ENCODE measurements around the gene RTN4.

- TF ChIP-seq, protein P1, sequence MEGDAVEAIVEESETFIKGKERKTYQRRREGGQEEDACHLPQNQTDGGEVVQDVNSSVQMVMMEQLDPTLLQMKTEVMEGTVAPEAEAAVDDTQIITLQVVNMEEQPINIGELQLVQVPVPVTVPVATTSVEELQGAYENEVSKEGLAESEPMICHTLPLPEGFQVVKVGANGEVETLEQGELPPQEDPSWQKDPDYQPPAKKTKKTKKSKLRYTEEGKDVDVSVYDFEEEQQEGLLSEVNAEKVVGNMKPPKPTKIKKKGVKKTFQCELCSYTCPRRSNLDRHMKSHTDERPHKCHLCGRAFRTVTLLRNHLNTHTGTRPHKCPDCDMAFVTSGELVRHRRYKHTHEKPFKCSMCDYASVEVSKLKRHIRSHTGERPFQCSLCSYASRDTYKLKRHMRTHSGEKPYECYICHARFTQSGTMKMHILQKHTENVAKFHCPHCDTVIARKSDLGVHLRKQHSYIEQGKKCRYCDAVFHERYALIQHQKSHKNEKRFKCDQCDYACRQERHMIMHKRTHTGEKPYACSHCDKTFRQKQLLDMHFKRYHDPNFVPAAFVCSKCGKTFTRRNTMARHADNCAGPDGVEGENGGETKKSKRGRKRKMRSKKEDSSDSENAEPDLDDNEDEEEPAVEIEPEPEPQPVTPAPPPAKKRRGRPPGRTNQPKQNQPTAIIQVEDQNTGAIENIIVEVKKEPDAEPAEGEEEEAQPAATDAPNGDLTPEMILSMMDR (conservative IDR thresholded peaks at IDR 0.05): no peak
- no peak for TF ChIP-seq EZH2 (IDR thresholded peaks at IDR 0.05; ENCODE audit: low read depth)
These were observed 66.7 kb downstream of the RTN4 start for GRCh38 chr2:54983345-54984220.

All from PC-9 (cell line).